Measurements from ENCODE around the gene SNRNP35. TPM values are rescaled to one million over a fixed set of nuclear protein-coding genes. Genes with fewer than 3 reads are reported as not detected.

Gene SNRNP35
- total RNA-seq, 2 experiments from 2014 or later, result 22.9 to 24.1 TPM

GRCh38 chr12:123435636-123436016 is 22.3 kb upstream of the SNRNP35 start:
- Mint-ChIP-seq H3K9me3 (ENCODE audit: insufficient read depth) (no peaks in the 10 kb centered on the region), H3K36me3 (ENCODE audit: low read depth) (peaks cover 14% of the 10 kb centered on the region), H3K4me1 (ENCODE audit: low read depth) (peaks cover 45% of the 10 kb centered on the region), H3K27me3 (ENCODE audit: low read depth) (no peaks in the 10 kb centered on the region), H3K4me3 (peak overlapping the region; percentile 96), H3K27ac (peak overlapping the region; percentile 95)
- ChIA-PET POLR2A (interaction anchor here (0.6 to 1.7 kb wide), 5 partner anchors 8 to 51 kb away, joined by 3 to 6 read pairs (median 4); partner anchors contain the start of genes KMT5A and SNRNP35), CTCF (interaction anchor here (0.8 to 1.8 kb wide), 4 partner anchors 23 to 147 kb away, joined by 3 to 6 read pairs (median 3); no protein-coding TSS in a partner anchor)
- ATAC-seq (no peak), DNase-seq (no peak)

GRCh38 chr12:123436017-123436964 is 21.6 kb upstream of the SNRNP35 start, which contains the start of gene RILPL2:
Gene RILPL2, minus strand, starts transcription at chr12:123436684. Its CDS starts 264 bp downstream, at chr12:123436420.
- H3K27ac Mint-ChIP-seq, result peak within 1 kb of the TSS; percentile 95
- peaks cover 42% of the 10 kb centered on the region for H3K4me1 Mint-ChIP-seq (ENCODE audit: low read depth)

GRCh38 chr12:123441523-123442164 is 16.3 kb upstream of the SNRNP35 start:
- no peak overlapping the region for H3K27ac Mint-ChIP-seq
- ATAC-seq (no peak), DNase-seq (no peak)
- CTCF ChIA-PET, result no interaction called here
- POLR2A ChIA-PET, result interaction anchor here (0.5 kb wide), 1 partner anchor 79 kb away, joined by 3 read pairs; no protein-coding TSS in a partner anchor
- H3K4me3 Mint-ChIP-seq, result no peak overlapping the region
- H3K27me3 Mint-ChIP-seq (ENCODE audit: low read depth), result no peaks in the 10 kb centered on the region
- no peaks in the 10 kb centered on the region for H3K9me3 Mint-ChIP-seq (ENCODE audit: insufficient read depth)
- no peaks in the 10 kb centered on the region for H3K36me3 Mint-ChIP-seq (ENCODE audit: low read depth)
- H3K4me1 Mint-ChIP-seq (ENCODE audit: low read depth), result peaks cover 16% of the 10 kb centered on the region

More at GRCh38 chr12:123436017-123436964, 21.6 kb upstream of the SNRNP35 start, which contains the start of gene RILPL2:
- no peaks in the 10 kb centered on the region for H3K9me3 Mint-ChIP-seq (ENCODE audit: insufficient read depth)
- POLR2A ChIA-PET, result interaction anchor here (0.6 to 1.7 kb wide), 5 partner anchors 9 to 52 kb away, joined by 3 to 6 read pairs (median 4); partner anchors contain the start of genes KMT5A and SNRNP35
- DNase-seq, result peak; percentile 92
- ATAC-seq, result peak; percentile 85
- peak within 1 kb of the TSS; percentile 96 for H3K4me3 Mint-ChIP-seq
- CTCF ChIA-PET, result interaction anchor here (0.8 to 1.8 kb wide), 4 partner anchors 23 to 147 kb away, joined by 3 to 6 read pairs (median 3); no protein-coding TSS in a partner anchor
- H3K36me3 Mint-ChIP-seq (ENCODE audit: low read depth), result peaks cover 7% of the 10 kb centered on the region
- no peaks in the 10 kb centered on the region for H3K27me3 Mint-ChIP-seq (ENCODE audit: low read depth)

- Mint-ChIP-seq H3K9me3 (ENCODE audit: insufficient read depth) (no peaks in the 10 kb centered on the region), H3K36me3 (ENCODE audit: low read depth) (no peaks in the 10 kb centered on the region), H3K4me3 (no peak overlapping the region), H3K27me3 (ENCODE audit: low read depth) (no peaks in the 10 kb centered on the region), H3K27ac (no peak overlapping the region), H3K4me1 (ENCODE audit: low read depth) (peaks cover 9% of the 10 kb centered on the region)
- ChIA-PET POLR2A (no interaction called here), CTCF (no interaction called here)
- DNase-seq, result no peak
- ATAC-seq, result no peak
Measured at GRCh38 chr12:123442774-123443173, 15.2 kb upstream of the SNRNP35 start.

GRCh38 chr12:123444092-123445026 is 13.6 kb upstream of the SNRNP35 start:
- DNase-seq (no peak), ATAC-seq (no peak)
- Mint-ChIP-seq H3K27me3 (ENCODE audit: low read depth) (no peaks in the 10 kb centered on the region), H3K4me1 (ENCODE audit: low read depth) (peaks cover 23% of the 10 kb centered on the region), H3K9me3 (ENCODE audit: insufficient read depth) (no peaks in the 10 kb centered on the region), H3K27ac (no peak overlapping the region), H3K4me3 (no peak overlapping the region), H3K36me3 (ENCODE audit: low read depth) (no peaks in the 10 kb centered on the region)
- POLR2A ChIA-PET, result no interaction called here
- CTCF ChIA-PET, result no interaction called here

GRCh38 chr12:123445388-123446332 is 12.3 kb upstream of the SNRNP35 start:
- no peaks in the 10 kb centered on the region for H3K9me3 Mint-ChIP-seq (ENCODE audit: insufficient read depth)
- H3K4me3 Mint-ChIP-seq, result no peak overlapping the region
- H3K27me3 Mint-ChIP-seq (ENCODE audit: low read depth), result no peaks in the 10 kb centered on the region
- no peaks in the 10 kb centered on the region for H3K36me3 Mint-ChIP-seq (ENCODE audit: low read depth)
- H3K4me1 Mint-ChIP-seq (ENCODE audit: low read depth), result peaks cover 30% of the 10 kb centered on the region
- no peak for DNase-seq
- no peak for ATAC-seq
- no peak overlapping the region for H3K27ac Mint-ChIP-seq
- ChIA-PET POLR2A (no interaction called here), CTCF (interaction anchor here (0.6 kb wide), 1 partner anchor 159 kb away, joined by 3 read pairs; no protein-coding TSS in a partner anchor)

- Mint-ChIP-seq H3K27ac (no peak overlapping the region), H3K27me3 (ENCODE audit: low read depth) (no peaks in the 10 kb centered on the region), H3K9me3 (ENCODE audit: insufficient read depth) (no peaks in the 10 kb centered on the region), H3K4me1 (ENCODE audit: low read depth) (peaks cover 31% of the 10 kb centered on the region), H3K36me3 (ENCODE audit: low read depth) (no peaks in the 10 kb centered on the region), H3K4me3 (no peak overlapping the region)
- DNase-seq, result no peak
- ChIA-PET CTCF (interaction anchor here (0.6 kb wide), 1 partner anchor 158 kb away, joined by 3 read pairs; no protein-coding TSS in a partner anchor), POLR2A (no interaction called here)
- ATAC-seq, result no peak
Measured at GRCh38 chr12:123446333-123446713, 11.6 kb upstream of the SNRNP35 start.

- ATAC-seq (no peak), DNase-seq (no peak)
- Mint-ChIP-seq H3K4me3 (peak overlapping the region; percentile 3), H3K4me1 (ENCODE audit: low read depth) (peaks cover 31% of the 10 kb centered on the region), H3K27me3 (ENCODE audit: low read depth) (no peaks in the 10 kb centered on the region), H3K27ac (peak overlapping the region; percentile 40), H3K9me3 (ENCODE audit: insufficient read depth) (no peaks in the 10 kb centered on the region), H3K36me3 (ENCODE audit: low read depth) (no peaks in the 10 kb centered on the region)
- CTCF ChIA-PET, result interaction anchor here (1.7 kb wide), 1 partner anchor 9 kb away, joined by 5 read pairs; the partner anchor contains the start of gene SNRNP35
- POLR2A ChIA-PET, result interaction anchor here (1.2 to 2.1 kb wide), 4 partner anchors 8 to 84 kb away, joined by 6 to 25 read pairs (median 8); partner anchors contain the start of genes KMT5A, SBNO1 and SNRNP35
Measured at GRCh38 chr12:123449249-123449733, 8.6 kb upstream of the SNRNP35 start.

GRCh38 chr12:123449856-123450255 is 8.1 kb upstream of the SNRNP35 start:
- no peaks in the 10 kb centered on the region for H3K27me3 Mint-ChIP-seq (ENCODE audit: low read depth)
- POLR2A ChIA-PET, result no interaction called here
- no peak for ATAC-seq
- H3K9me3 Mint-ChIP-seq (ENCODE audit: insufficient read depth), result no peaks in the 10 kb centered on the region
- H3K4me3 Mint-ChIP-seq, result no peak overlapping the region
- no peak overlapping the region for H3K27ac Mint-ChIP-seq
- no peak for DNase-seq
- no peaks in the 10 kb centered on the region for H3K36me3 Mint-ChIP-seq (ENCODE audit: low read depth)
- peaks cover 31% of the 10 kb centered on the region for H3K4me1 Mint-ChIP-seq (ENCODE audit: low read depth)
- CTCF ChIA-PET, result no interaction called here

- H3K4me3 Mint-ChIP-seq, result no peak overlapping the region
- DNase-seq, result no peak
Measured at GRCh38 chr12:123450636-123451035, 7.3 kb upstream of the SNRNP35 start.

More at GRCh38 chr12:123450636-123451035, 7.3 kb upstream of the SNRNP35 start:
- H3K27ac Mint-ChIP-seq, result no peak overlapping the region
- no peak for ATAC-seq
- H3K27me3 Mint-ChIP-seq (ENCODE audit: low read depth), result no peaks in the 10 kb centered on the region
- POLR2A ChIA-PET, result interaction anchor here (0.6 to 0.7 kb wide), 3 partner anchors 32 to 218 kb away, joined by 3 read pairs; partner anchors contain the start of gene MPHOSPH9
- peaks cover 30% of the 10 kb centered on the region for H3K4me1 Mint-ChIP-seq (ENCODE audit: low read depth)
- H3K36me3 Mint-ChIP-seq (ENCODE audit: low read depth), result no peaks in the 10 kb centered on the region
- H3K9me3 Mint-ChIP-seq (ENCODE audit: insufficient read depth), result no peaks in the 10 kb centered on the region
- CTCF ChIA-PET, result no interaction called here
